Measurements from ENCODE around the gene CCDC9B. TPM values are rescaled to one million over a fixed set of nuclear protein-coding genes. Genes with fewer than 3 reads are reported as not detected.

Gene CCDC9B
- total RNA-seq, 1 donor from 2014 or later, result not detected

- Mint-ChIP-seq H3K4me3 (no peak overlapping the region), H3K36me3 (no peaks in the 10 kb centered on the region), H3K9me3 (no peaks in the 10 kb centered on the region), H3K27me3 (ENCODE audit: insufficient read depth, low read depth) (peaks cover 5% of the 10 kb centered on the region), H3K4me1 (peaks cover 23% of the 10 kb centered on the region), H3K27ac (no peak overlapping the region)
- Histone ChIP-seq H3K4me3 (no peak overlapping the region), H4K20me1 (ENCODE audit: low read depth) (no peaks in the 10 kb centered on the region), H3K4me2 (no peak overlapping the region), H2AFZ (replicated peaks) (no peak overlapping the region), H3K27me3 (peaks cover 8% of the 10 kb centered on the region), H3K9ac (no peak overlapping the region), H3K4me1 (peaks cover 11% of the 10 kb centered on the region), H3K27ac (no peak overlapping the region), H3K9me3 (ENCODE audit: low read depth) (no peaks in the 10 kb centered on the region), H3K79me2 (ENCODE audit: low read depth) (no peaks in the 10 kb centered on the region), H3K36me3 (no peaks in the 10 kb centered on the region), H3F3A (ENCODE audit: low read depth) (no peaks in the 10 kb centered on the region)
- TF ChIP-seq EZH2 (IDR thresholded peaks at IDR 0.05) (no peak), CTCF (IDR thresholded peaks at IDR 0.05) (no peak), EZH2phosphoT487 (IDR thresholded peaks at IDR 0.05) (no peak)
- no peak for DNase-seq (ENCODE audit: low spot score)
These were observed 3.1 kb downstream of the CCDC9B start for GRCh38 chr15:40337597-40337996.

- Histone ChIP-seq H4K20me1 (ENCODE audit: low read depth) (no peaks in the 10 kb centered on the region), H3K27me3 (peaks cover 8% of the 10 kb centered on the region), H3K9ac (no peak overlapping the region), H3K4me2 (no peak overlapping the region), H3K27ac (no peak overlapping the region), H3K9me3 (ENCODE audit: low read depth) (no peaks in the 10 kb centered on the region), H2AFZ (replicated peaks) (no peak overlapping the region), H3F3A (ENCODE audit: low read depth) (no peaks in the 10 kb centered on the region), H3K4me1 (peaks cover 11% of the 10 kb centered on the region), H3K36me3 (no peaks in the 10 kb centered on the region), H3K79me2 (ENCODE audit: low read depth) (no peaks in the 10 kb centered on the region), H3K4me3 (no peak overlapping the region)
- no peaks in the 10 kb centered on the region for H3K36me3 Mint-ChIP-seq
- H3K27ac Mint-ChIP-seq, result no peak overlapping the region
- no peaks in the 10 kb centered on the region for H3K9me3 Mint-ChIP-seq
- DNase-seq (ENCODE audit: low spot score), result peak; percentile 60
- peaks cover 5% of the 10 kb centered on the region for H3K27me3 Mint-ChIP-seq (ENCODE audit: insufficient read depth, low read depth)
- TF ChIP-seq EZH2 (IDR thresholded peaks at IDR 0.05) (no peak), CTCF (IDR thresholded peaks at IDR 0.05) (peak; percentile 54)
- H3K4me3 Mint-ChIP-seq, result no peak overlapping the region
- H3K4me1 Mint-ChIP-seq, result peaks cover 26% of the 10 kb centered on the region
These were observed 4.0 kb downstream of the CCDC9B start for GRCh38 chr15:40336744-40337122.

- peaks cover 24% of the 10 kb centered on the region for H3K4me1 Mint-ChIP-seq
- DNase-seq (ENCODE audit: low spot score), result no peak
- Histone ChIP-seq H3K4me1 (peaks cover 11% of the 10 kb centered on the region), H2AFZ (replicated peaks) (no peak overlapping the region), H3K4me2 (no peak overlapping the region), H3K27me3 (peaks cover 8% of the 10 kb centered on the region), H4K20me1 (ENCODE audit: low read depth) (no peaks in the 10 kb centered on the region), H3K36me3 (no peaks in the 10 kb centered on the region), H3K27ac (no peak overlapping the region), H3K9ac (no peak overlapping the region), H3F3A (ENCODE audit: low read depth) (no peaks in the 10 kb centered on the region), H3K4me3 (no peak overlapping the region), H3K9me3 (ENCODE audit: low read depth) (no peaks in the 10 kb centered on the region), H3K79me2 (ENCODE audit: low read depth) (no peaks in the 10 kb centered on the region)
- H3K4me3 Mint-ChIP-seq, result no peak overlapping the region
- TF ChIP-seq EZH2phosphoT487 (IDR thresholded peaks at IDR 0.05) (no peak), EZH2 (IDR thresholded peaks at IDR 0.05) (no peak), CTCF (IDR thresholded peaks at IDR 0.05) (no peak)
- H3K27ac Mint-ChIP-seq, result no peak overlapping the region
- no peaks in the 10 kb centered on the region for H3K36me3 Mint-ChIP-seq
- H3K9me3 Mint-ChIP-seq, result no peaks in the 10 kb centered on the region
- H3K27me3 Mint-ChIP-seq (ENCODE audit: insufficient read depth, low read depth), result peaks cover 3% of the 10 kb centered on the region
These were observed 4.6 kb downstream of the CCDC9B start for GRCh38 chr15:40335938-40336743.
